HG02571 (cell line): ENCODE data around the gene TMEM171.

ENCODE experiments used
- ATAC-seq: cut with Tn5 transposase; IDR thresholded peaks from one replicate; pipeline ENCODE4 v1.9.1; 2021; ENCODE audit warnings: mild to moderate bottlenecking, moderate library complexity; ENCODE audit not compliant: unreplicated experiment

Gene TMEM171

GRCh38 chr5:73120222-73121118 is at the start of gene TMEM171:
Gene TMEM171, plus strand, starts transcription at chr5:73120575. Its CDS starts 2,799 bp downstream, at chr5:73123374.
- no peak for ATAC-seq

- no peak for ATAC-seq
Measured at GRCh38 chr5:73081093-73081492, 39.3 kb upstream of the TMEM171 start.

- ATAC-seq, result no peak
Measured at GRCh38 chr5:73088026-73088425, 32.3 kb upstream of the TMEM171 start.

GRCh38 chr5:73093943-73094342 is 26.4 kb upstream of the TMEM171 start:
- ATAC-seq, result no peak

- ATAC-seq, result no peak
Measured at GRCh38 chr5:73094415-73094814, 26.0 kb upstream of the TMEM171 start.

- no peak for ATAC-seq
Measured at GRCh38 chr5:73095564-73096238, 24.7 kb upstream of the TMEM171 start.

- no peak for ATAC-seq
Measured at GRCh38 chr5:73096239-73096575, 24.2 kb upstream of the TMEM171 start.

- no peak for ATAC-seq
Measured at GRCh38 chr5:73097740-73098139, 22.6 kb upstream of the TMEM171 start.

GRCh38 chr5:73100109-73100508 is 20.3 kb upstream of the TMEM171 start:
- no peak for ATAC-seq

GRCh38 chr5:73103870-73104299 is 16.5 kb upstream of the TMEM171 start:
- ATAC-seq, result no peak

- ATAC-seq, result no peak
Measured at GRCh38 chr5:73104326-73104725, 16.0 kb upstream of the TMEM171 start.

- ATAC-seq, result no peak
Measured at GRCh38 chr5:73106335-73106734, 14.0 kb upstream of the TMEM171 start.

- ATAC-seq, result no peak
Measured at GRCh38 chr5:73110190-73110589, 10.2 kb upstream of the TMEM171 start.

GRCh38 chr5:73111536-73111935 is 8.8 kb upstream of the TMEM171 start:
- no peak for ATAC-seq

GRCh38 chr5:73112359-73112758 is 8.0 kb upstream of the TMEM171 start:
- ATAC-seq, result no peak

- no peak for ATAC-seq
Measured at GRCh38 chr5:73114044-73114688, 6.2 kb upstream of the TMEM171 start.

- ATAC-seq, result no peak
Measured at GRCh38 chr5:73115399-73116051, 4.8 kb upstream of the TMEM171 start.

GRCh38 chr5:73116506-73116905 is 3.9 kb upstream of the TMEM171 start:
- ATAC-seq, result no peak

- no peak for ATAC-seq
Measured at GRCh38 chr5:73117088-73117740, 3.2 kb upstream of the TMEM171 start.

GRCh38 chr5:73118391-73118973 is 1.9 kb upstream of the TMEM171 start:
- no peak for ATAC-seq
